IMR-90 (cell line): Measurements from ENCODE around the gene DAGLA.

ENCODE experiments used
- BHLHE40 ChIP-seq: fragments of 150-350 bp; IDR thresholded peaks from 2 replicates; pipeline ENCODE4 v1.6.1; 2016; ENCODE audit warnings: mild to moderate bottlenecking, low read depth, low read length
- CEBPB ChIP-seq: IDR thresholded peaks from 2 replicates; pipeline ENCODE4 v1.6.1; 2012; ENCODE audit warnings: low read depth, low read length, improper control_type of control experiment
- CHD1 ChIP-seq: IDR thresholded peaks from 2 replicates; pipeline ENCODE4 v1.6.1; 2012; ENCODE audit warnings: low read depth, low read length, improper control_type of control experiment
- CTCF ChIP-seq: conservative IDR thresholded peaks from 2 replicates; pipeline ENCODE4 v1.5.1; 2012; ENCODE audit warnings: mild to moderate bottlenecking, low read depth, low read length, improper control_type of control experiment
- ELK1 ChIP-seq: fragments of 150-350 bp; IDR thresholded peaks from 2 replicates; pipeline ENCODE4 v1.6.1; 2016; ENCODE audit warnings: low read depth, mild to moderate bottlenecking, low read length, moderate library complexity, borderline replicate concordance
- FOS ChIP-seq: fragments of 150-350 bp; IDR thresholded peaks from 2 replicates; pipeline ENCODE4 v1.6.1; 2016; ENCODE audit warnings: low read depth, low read length
- RAD21 ChIP-seq: IDR thresholded peaks from 2 replicates; pipeline ENCODE4 v1.6.1; 2012; ENCODE audit warnings: low read length, improper control_type of control experiment
- RCOR1 ChIP-seq: IDR thresholded peaks from 2 replicates; pipeline ENCODE4 v1.6.1; 2012; ENCODE audit warnings: mild to moderate bottlenecking, low read length, improper control_type of control experiment; ENCODE audit not compliant: insufficient replicate concordance
- RFX5 ChIP-seq: IDR thresholded peaks from 2 replicates; pipeline ENCODE4 v1.8.0; 2012; ENCODE audit warnings: low read depth, mild to moderate bottlenecking, low read length, moderate library complexity

GRCh38 chr11:61712846-61713245 is 32.7 kb downstream of the DAGLA start:
- TF ChIP-seq RCOR1 = no peak
- no peak for TF ChIP-seq CTCF
- TF ChIP-seq RFX5 = no peak
- no peak for TF ChIP-seq CEBPB
- TF ChIP-seq RAD21 = no peak
- no peak for TF ChIP-seq ELK1
- TF ChIP-seq FOS = no peak
- TF ChIP-seq BHLHE40 = no peak
- TF ChIP-seq CHD1 = no peak
